SK-N-MC (cell line): ENCODE measurements around the gene GPR27.

ENCODE experiments used
- EZH2 ChIP-seq: fragments of 200-600 bp; sonication (generic); IDR thresholded peaks from one replicate; pipeline ENCODE4 v1.6.1; 2017; ENCODE audit warnings: antibody characterized with exemption
- POLR2AphosphoS5 ChIP-seq: IDR thresholded peaks from 2 replicates; pipeline ENCODE4 v1.6.1; 2012; ENCODE audit warnings: mild to moderate bottlenecking, low read depth, low read length, borderline replicate concordance

- no peak for TF ChIP-seq EZH2
- TF ChIP-seq POLR2AphosphoS5: no peak
Observed at GRCh38 chr3:71778353-71778752, 24.7 kb downstream of the GPR27 start.
